ENCODE measurements around the gene SPINT3.

The SPINT3 gene

GRCh38 chr20:45515147-45515913, at the start of gene SPINT3:
SPINT3 (minus strand) TSS chr20:45515622; CDS start chr20:45515608, 14 bp downstream.
- DNase-seq: no peak

GRCh38 chr20:45564760-45565276, 49.4 kb upstream of the SPINT3 start:
- no peak for DNase-seq

GRCh38 chr20:45555198-45555597, 39.8 kb upstream of the SPINT3 start:
- no peak for DNase-seq

GRCh38 chr20:45552456-45552855, 37.0 kb upstream of the SPINT3 start:
- no peak for DNase-seq

- DNase-seq: no peak
Measured at GRCh38 chr20:45550765-45551164, 35.3 kb upstream of the SPINT3 start.

GRCh38 chr20:45548410-45548809, 33.0 kb upstream of the SPINT3 start:
- DNase-seq: no peak

- DNase-seq: no peak
Measured at GRCh38 chr20:45547206-45547770, 31.9 kb upstream of the SPINT3 start, which contains the start of gene EPPIN. EPPIN (minus strand) TSS chr20:45547401; CDS start chr20:45547357, 44 bp downstream.

- DNase-seq: no peak
Measured at GRCh38 chr20:45545754-45546453, 30.5 kb upstream of the SPINT3 start.

GRCh38 chr20:45545351-45545750, 29.9 kb upstream of the SPINT3 start:
- no peak for DNase-seq

- DNase-seq: no peak
Measured at GRCh38 chr20:45539382-45539781, 24.0 kb upstream of the SPINT3 start, which contains the start of gene WFDC6. WFDC6 (minus strand) TSS chr20:45539482; CDS start chr20:45539407, 75 bp downstream.

GRCh38 chr20:45538209-45538799, 22.9 kb upstream of the SPINT3 start:
- DNase-seq: no peak

GRCh38 chr20:45527294-45527693, 11.9 kb upstream of the SPINT3 start:
- no peak for DNase-seq

- DNase-seq: no peak
Measured at GRCh38 chr20:45523821-45524220, 8.4 kb upstream of the SPINT3 start.

GRCh38 chr20:45518282-45518681, 2.9 kb upstream of the SPINT3 start:
- no peak for DNase-seq

GRCh38 chr20:45510242-45510862, 5.1 kb downstream of the SPINT3 start:
- DNase-seq: no peak

GRCh38 chr20:45509091-45509490, 6.3 kb downstream of the SPINT3 start:
- no peak for DNase-seq

GRCh38 chr20:45508068-45508886, 7.1 kb downstream of the SPINT3 start:
- no peak for DNase-seq

- no peak for DNase-seq
Measured at GRCh38 chr20:45507011-45507820, 8.2 kb downstream of the SPINT3 start.

GRCh38 chr20:45506398-45506797, 9.0 kb downstream of the SPINT3 start:
- no peak for DNase-seq

GRCh38 chr20:45503403-45503802, 12.0 kb downstream of the SPINT3 start:
- DNase-seq: no peak

GRCh38 chr20:45502561-45502960, 12.9 kb downstream of the SPINT3 start:
- no peak for DNase-seq

Measured in NCI-H446 treated with DMSO at 0.1 percent for 48 hours (cell line).